Measurements from ENCODE around the gene GNA14.
"Not testable (repeated sequence)": the region's sequence is repeated elsewhere in the genome, so short reads cannot be mapped to it uniquely, and the experiment has no call there.

GNA14 gene

DNA sequence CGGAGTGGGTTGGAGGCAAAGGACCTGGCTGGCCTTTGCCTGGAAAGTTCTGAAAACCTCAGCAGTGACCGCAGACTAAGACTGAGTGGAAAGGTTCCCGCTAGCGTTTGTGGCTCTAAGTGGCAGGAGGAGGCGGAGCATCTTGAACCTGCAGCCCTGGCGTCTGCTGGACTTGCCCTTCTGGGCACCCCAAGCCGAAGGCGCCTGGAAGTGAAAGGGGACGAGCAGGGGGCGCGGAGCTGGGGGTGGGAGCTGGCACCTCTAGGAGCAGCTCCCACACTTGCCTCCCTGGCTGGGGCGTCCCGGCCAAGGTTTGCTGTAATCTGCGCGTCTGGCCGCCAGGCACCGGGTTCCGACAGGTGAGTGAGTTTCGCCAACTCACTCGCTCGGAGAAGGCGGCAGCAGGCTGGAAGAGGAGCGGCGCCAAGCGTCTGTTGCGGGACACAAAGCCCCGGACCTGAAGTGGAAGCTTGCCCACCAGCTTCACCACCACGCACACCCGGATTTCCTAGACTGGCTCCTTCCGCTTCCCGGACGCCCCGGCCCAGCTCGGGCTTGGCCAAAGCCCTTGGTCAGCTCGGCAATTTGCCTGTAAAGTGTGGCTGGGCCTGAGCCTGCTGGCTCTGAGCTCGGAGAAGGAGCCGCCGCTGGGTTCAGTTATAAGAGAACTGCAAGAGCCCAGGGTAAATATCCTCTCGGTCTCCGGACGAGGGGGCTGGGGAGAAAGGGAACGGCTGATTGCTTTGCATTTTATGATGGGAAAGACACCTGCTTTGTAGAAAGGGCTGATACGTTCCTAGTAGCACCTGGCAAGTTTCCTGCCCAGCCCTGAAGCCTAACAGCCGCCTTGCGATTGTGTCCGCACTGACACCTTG is at the start of gene GNA14:
Gene GNA14, minus strand, starts transcription at position 89 of the 875 bp plus-strand sequence. CDS start 529 bp downstream, outside the sequence.
- H3K4me3 ChIP-seq (ENCODE audit: low read length) = peak within 1 kb of the TSS; percentile 56
- TF ChIP-seq CTCF (conservative IDR thresholded peaks at IDR 0.05; ENCODE audit: low read depth, low read length) = no peak
- DNase-seq (ENCODE audit: low read depth) = no peak

DNA sequence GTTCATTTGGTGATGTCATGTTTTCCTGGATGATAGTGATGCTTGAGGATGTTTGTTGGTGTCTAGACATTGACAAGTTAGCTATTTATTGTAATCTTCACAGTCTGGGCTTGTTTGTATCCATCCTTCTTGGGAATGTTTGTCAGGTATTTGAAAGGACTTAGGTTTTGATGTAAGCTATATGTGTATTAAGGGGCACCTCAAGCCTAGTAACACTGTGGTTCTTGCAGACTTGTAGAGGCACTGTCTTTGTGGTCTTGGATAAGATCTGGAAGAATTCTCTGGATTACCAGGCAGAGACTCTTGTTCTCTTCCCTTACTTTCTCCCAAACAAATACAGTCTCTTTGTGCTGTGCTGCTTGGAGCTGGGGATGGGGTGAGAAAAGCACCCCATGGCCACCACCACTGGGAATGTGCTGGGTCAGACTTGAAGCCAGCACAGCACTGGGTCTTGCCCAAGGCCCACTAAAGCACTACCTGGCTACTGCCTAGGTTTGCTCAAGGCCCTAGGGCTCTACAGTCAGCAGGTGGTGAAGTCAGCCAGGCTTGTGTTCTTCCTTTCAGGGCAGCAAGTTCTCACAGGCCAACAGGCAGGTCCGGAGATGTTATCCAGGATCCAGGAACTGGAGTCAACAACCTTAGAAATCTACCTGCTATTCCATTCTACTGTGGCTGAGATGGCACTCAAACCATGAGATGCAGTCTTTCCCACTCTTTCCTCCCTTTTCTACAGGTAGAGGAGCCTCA is 49.3 kb upstream of the GNA14 start:
- H3K4me3 ChIP-seq (ENCODE audit: low read length) = no peak overlapping the region
- DNase-seq (ENCODE audit: low read depth) = no peak
- no peak for TF ChIP-seq CTCF (conservative IDR thresholded peaks at IDR 0.05; ENCODE audit: low read depth, low read length)

GRCh38 chr9:77690723-77691122 is 42.6 kb upstream of the GNA14 start:
- H3K4me3 ChIP-seq (ENCODE audit: low read length); DNase-seq (ENCODE audit: low read depth): not testable (repeated sequence)

DNA sequence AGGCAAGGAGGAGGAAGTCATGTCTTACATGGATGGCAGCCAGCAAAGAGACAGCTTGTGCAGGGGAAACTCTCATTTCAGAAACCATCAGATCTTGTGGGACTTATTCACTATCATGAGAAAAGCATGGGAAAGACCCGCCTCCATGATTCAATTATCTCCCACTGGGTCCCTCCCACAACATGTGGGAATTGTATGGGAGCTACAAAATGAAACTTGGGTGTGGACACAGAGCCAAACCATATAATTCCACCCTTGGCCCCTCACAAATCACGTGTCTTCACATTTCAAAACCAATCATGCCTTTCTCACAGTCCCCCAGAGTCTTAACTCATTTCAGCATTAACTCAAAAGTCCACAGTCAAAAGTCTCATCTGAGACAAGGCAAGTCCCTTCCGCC is 42.0 kb upstream of the GNA14 start:
- H3K4me3 ChIP-seq (ENCODE audit: low read length); DNase-seq (ENCODE audit: low read depth): not testable (repeated sequence)

- not testable (repeated sequence) for H3K4me3 ChIP-seq (ENCODE audit: low read length); DNase-seq (ENCODE audit: low read depth)
Observed at GRCh38 chr9:77687737-77688136, 39.6 kb upstream of the GNA14 start.

- no peak overlapping the region for H3K4me3 ChIP-seq (ENCODE audit: low read length)
- DNase-seq (ENCODE audit: low read depth) = no peak
- TF ChIP-seq CTCF (conservative IDR thresholded peaks at IDR 0.05; ENCODE audit: low read depth, low read length) = no peak
Observed at GRCh38 chr9:77680581-77680980, 32.5 kb upstream of the GNA14 start.

GRCh38 chr9:77679661-77680368 is 31.7 kb upstream of the GNA14 start:
- no peak overlapping the region for H3K4me3 ChIP-seq (ENCODE audit: low read length)
- TF ChIP-seq CTCF (conservative IDR thresholded peaks at IDR 0.05; ENCODE audit: low read depth, low read length) = no peak
- no peak for DNase-seq (ENCODE audit: low read depth)

GRCh38 chr9:77679088-77679487 is 31.0 kb upstream of the GNA14 start:
- no peak for TF ChIP-seq CTCF (conservative IDR thresholded peaks at IDR 0.05; ENCODE audit: low read depth, low read length)
- no peak for DNase-seq (ENCODE audit: low read depth)
- no peak overlapping the region for H3K4me3 ChIP-seq (ENCODE audit: low read length)
